ENCODE measurements around the gene PIK3AP1.
A peak's percentile ranks its signal among the peaks of the same experiment; 100 is the strongest.
"Not testable (repeated sequence)": the region's sequence is repeated elsewhere in the genome, so short reads cannot be mapped to it uniquely, and the experiment has no call there.

PIK3AP1 gene

GRCh38 chr10:96684826-96685225 is 35.5 kb downstream of the PIK3AP1 start:
- in situ Hi-C loops (cut with HindIII; ENCODE audit: low pct_ligation_motif_present, low pct_unique_long_range_greater_than_20kb, low sequenced_read_pairs): no loop called here
- no peak for DNase-seq

GRCh38 chr10:96683710-96684109 is 36.6 kb downstream of the PIK3AP1 start:
- no peak for DNase-seq
- in situ Hi-C loops (cut with HindIII; ENCODE audit: low pct_ligation_motif_present, low pct_unique_long_range_greater_than_20kb, low sequenced_read_pairs): no loop called here

GRCh38 chr10:96683065-96683464 is 37.2 kb downstream of the PIK3AP1 start:
- DNase-seq: no peak
- in situ Hi-C loops (cut with HindIII; ENCODE audit: low pct_ligation_motif_present, low pct_unique_long_range_greater_than_20kb, low sequenced_read_pairs): no loop called here

- in situ Hi-C loops (cut with HindIII; ENCODE audit: low pct_ligation_motif_present, low pct_unique_long_range_greater_than_20kb, low sequenced_read_pairs): no loop called here
- no peak for DNase-seq
These were observed 38.8 kb downstream of the PIK3AP1 start for GRCh38 chr10:96681524-96681923.

DNA sequence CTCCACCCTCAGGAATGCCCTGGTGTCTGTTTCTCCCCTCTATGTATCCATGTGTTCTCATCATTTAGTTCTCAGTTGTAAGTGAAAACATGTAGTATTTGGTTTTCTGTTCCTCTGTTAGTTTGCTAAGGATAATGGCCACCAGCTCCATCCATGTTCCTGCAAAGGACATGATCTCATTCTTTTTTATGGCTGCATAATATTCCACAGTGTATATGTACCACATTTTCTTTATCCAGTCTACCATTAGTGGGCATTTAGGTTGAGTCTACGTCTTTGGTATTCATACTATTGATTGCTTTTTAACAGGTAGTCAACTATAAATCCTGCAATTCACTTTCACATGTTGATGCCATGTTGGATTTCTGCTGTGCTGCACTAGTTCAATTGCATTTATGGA is 39.9 kb downstream of the PIK3AP1 start:
- not testable (repeated sequence) for DNase-seq

GRCh38 chr10:96678725-96679124 is 41.6 kb downstream of the PIK3AP1 start:
- no peak for DNase-seq
- in situ Hi-C loops (cut with HindIII; ENCODE audit: low pct_ligation_motif_present, low pct_unique_long_range_greater_than_20kb, low sequenced_read_pairs): no loop called here

More for the DNA sequence above, 39.9 kb downstream of the PIK3AP1 start:
- in situ Hi-C loops (cut with HindIII; ENCODE audit: low pct_ligation_motif_present, low pct_unique_long_range_greater_than_20kb, low sequenced_read_pairs): not testable (repeated sequence)

GRCh38 chr10:96676272-96677112 is 43.8 kb downstream of the PIK3AP1 start:
- no peak for DNase-seq
- in situ Hi-C loops (cut with HindIII; ENCODE audit: low pct_ligation_motif_present, low pct_unique_long_range_greater_than_20kb, low sequenced_read_pairs): no loop called here

DNA sequence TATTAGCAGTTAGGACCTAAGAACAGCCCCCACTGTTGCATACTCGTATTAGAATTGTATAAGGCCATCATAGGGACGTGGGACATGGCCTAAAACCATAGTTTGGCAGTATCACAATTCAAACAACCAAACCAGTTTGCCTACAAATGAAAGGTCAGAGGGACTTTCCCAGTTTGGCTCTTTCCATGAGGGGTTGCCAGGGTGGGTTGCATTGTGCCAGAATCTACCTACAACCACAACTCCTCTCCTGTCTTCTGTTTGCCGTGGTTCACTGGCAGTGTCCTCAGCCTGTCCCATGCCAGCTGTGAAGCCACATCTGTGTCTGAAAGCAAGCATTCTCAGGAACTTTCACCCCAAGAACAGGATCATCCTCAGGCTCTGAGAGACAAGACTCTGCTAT is 44.5 kb downstream of the PIK3AP1 start:
- in situ Hi-C loops (cut with HindIII; ENCODE audit: low pct_ligation_motif_present, low pct_unique_long_range_greater_than_20kb, low sequenced_read_pairs): no loop called here
- DNase-seq: no peak

- in situ Hi-C loops (cut with HindIII; ENCODE audit: low pct_ligation_motif_present, low pct_unique_long_range_greater_than_20kb, low sequenced_read_pairs): no loop called here
- DNase-seq: peak; percentile 85
These were observed 46.8 kb downstream of the PIK3AP1 start for GRCh38 chr10:96673318-96674099.

DNA sequence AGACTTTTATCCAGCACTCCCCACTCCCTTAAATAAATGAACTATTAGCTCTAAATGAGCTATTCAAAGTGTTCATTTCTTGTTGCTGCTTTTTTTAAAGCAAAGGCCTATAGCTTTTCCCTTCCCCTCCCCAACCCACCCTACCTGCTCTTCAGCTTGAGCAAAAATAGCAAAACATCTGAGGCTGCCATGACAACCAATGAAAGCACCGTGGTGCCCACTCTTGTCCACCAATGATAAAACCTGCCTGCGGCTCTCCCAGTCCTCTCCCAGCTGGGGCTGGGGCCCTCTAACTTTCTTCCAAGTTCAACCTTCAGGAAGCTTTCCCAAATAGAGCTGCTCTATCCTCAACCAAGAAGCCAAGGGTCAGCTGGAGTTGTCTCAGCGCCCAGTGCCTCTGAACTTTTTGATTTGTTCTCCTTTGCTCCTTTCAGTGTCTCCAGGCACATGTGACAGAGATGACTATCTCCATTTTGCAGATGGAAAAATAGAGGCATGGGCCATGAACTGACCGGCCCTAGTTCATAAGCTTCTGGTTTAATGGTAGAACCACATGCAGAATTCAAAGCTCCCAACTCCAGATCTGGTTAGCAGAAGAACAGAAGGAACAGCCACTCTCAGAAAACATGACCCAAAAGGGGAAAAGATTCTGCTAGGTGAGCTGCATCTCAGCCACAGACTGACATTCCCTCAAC is 47.7 kb downstream of the PIK3AP1 start:
- DNase-seq: no peak
- in situ Hi-C loops (cut with HindIII; ENCODE audit: low pct_ligation_motif_present, low pct_unique_long_range_greater_than_20kb, low sequenced_read_pairs): no loop called here

DNA sequence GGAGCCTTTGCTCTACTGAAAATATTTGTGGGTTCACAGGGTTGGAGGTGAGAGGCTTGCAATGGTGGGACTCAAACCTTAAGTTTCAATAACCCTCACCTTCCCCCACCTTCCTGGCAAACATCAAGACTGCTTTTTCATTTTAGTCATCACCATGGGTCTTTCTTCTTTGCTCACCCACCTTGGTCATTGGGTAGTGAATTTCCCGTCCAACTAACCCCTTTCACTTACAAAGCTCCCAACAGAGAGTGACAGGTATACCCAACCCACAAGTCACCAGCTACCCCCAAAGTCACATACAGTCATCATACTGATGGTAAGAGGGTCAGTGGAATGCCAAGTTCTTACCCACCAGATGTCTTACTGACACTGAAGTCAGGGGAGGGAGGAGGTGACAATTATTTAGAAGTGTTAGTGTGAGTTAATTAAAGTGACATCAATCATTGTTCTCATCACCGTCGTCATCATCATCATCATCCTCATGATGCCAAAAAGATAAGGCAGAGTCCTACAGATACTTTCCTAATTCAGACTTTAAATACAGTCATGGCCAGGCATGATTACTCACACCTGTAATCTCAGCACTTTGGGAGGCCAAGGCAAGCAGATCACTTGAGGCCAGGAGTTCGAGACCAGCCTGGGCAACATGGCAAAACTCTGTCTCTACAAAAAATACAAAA is 49.0 kb downstream of the PIK3AP1 start:
- no peak for DNase-seq
- in situ Hi-C loops (cut with HindIII; ENCODE audit: low pct_ligation_motif_present, low pct_unique_long_range_greater_than_20kb, low sequenced_read_pairs): no loop called here

- in situ Hi-C loops (cut with HindIII; ENCODE audit: low pct_ligation_motif_present, low pct_unique_long_range_greater_than_20kb, low sequenced_read_pairs): no loop called here
- DNase-seq: no peak
These were observed 49.5 kb downstream of the PIK3AP1 start for GRCh38 chr10:96670786-96671185.

GRCh38 chr10:96667401-96667800 is 52.9 kb downstream of the PIK3AP1 start:
- in situ Hi-C loops (cut with HindIII; ENCODE audit: low pct_ligation_motif_present, low pct_unique_long_range_greater_than_20kb, low sequenced_read_pairs): no loop called here
- no peak for DNase-seq

GRCh38 chr10:96666741-96667140 is 53.6 kb downstream of the PIK3AP1 start:
- DNase-seq: no peak
- in situ Hi-C loops (cut with HindIII; ENCODE audit: low pct_ligation_motif_present, low pct_unique_long_range_greater_than_20kb, low sequenced_read_pairs): no loop called here

GRCh38 chr10:96665306-96665705 is 55.0 kb downstream of the PIK3AP1 start:
- in situ Hi-C loops (cut with HindIII; ENCODE audit: low pct_ligation_motif_present, low pct_unique_long_range_greater_than_20kb, low sequenced_read_pairs): no loop called here
- peak; percentile 19 for DNase-seq

GRCh38 chr10:96664563-96664962 is 55.8 kb downstream of the PIK3AP1 start:
- in situ Hi-C loops (cut with HindIII; ENCODE audit: low pct_ligation_motif_present, low pct_unique_long_range_greater_than_20kb, low sequenced_read_pairs): no loop called here
- DNase-seq: no peak

DNA sequence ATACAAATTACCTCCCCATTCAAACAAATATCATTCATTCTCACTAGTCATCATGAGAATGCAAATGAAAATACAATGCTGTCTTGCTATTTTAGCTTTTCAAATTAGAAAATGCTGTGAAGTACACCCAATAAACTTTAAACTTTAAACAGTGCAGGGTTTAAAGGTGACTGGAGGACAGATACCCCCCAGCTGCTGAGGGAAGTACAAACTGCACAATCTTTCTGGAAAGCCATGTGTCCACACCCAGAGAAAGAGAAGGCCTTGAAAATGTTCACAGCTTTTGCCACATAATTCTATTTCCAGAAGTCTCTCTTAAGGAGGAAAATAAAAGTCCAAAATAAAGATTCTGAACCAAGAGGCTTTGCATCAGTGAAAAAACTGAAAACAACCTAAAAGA is 56.5 kb downstream of the PIK3AP1 start:
- in situ Hi-C loops (cut with HindIII; ENCODE audit: low pct_ligation_motif_present, low pct_unique_long_range_greater_than_20kb, low sequenced_read_pairs): no loop called here
- DNase-seq: no peak

- in situ Hi-C loops (cut with HindIII; ENCODE audit: low pct_ligation_motif_present, low pct_unique_long_range_greater_than_20kb, low sequenced_read_pairs): no loop called here
- no peak for DNase-seq
These were observed 58.7 kb downstream of the PIK3AP1 start for GRCh38 chr10:96661632-96662031.

GRCh38 chr10:96660297-96660696 is 60.0 kb downstream of the PIK3AP1 start:
- DNase-seq: no peak
- in situ Hi-C loops (cut with HindIII; ENCODE audit: low pct_ligation_motif_present, low pct_unique_long_range_greater_than_20kb, low sequenced_read_pairs): no loop called here

Measured in ACHN (cell line).